ENCODE data around the gene BBS4. TPM values are rescaled to one million over a fixed set of nuclear protein-coding genes. Genes with fewer than 3 reads are reported as not detected.
"Not testable (repeated sequence)": the region's sequence is repeated elsewhere in the genome, so short reads cannot be mapped to it uniquely, and the experiment has no call there.

Gene BBS4
- total RNA-seq, 1 donor from 2014 or later: 15.5 TPM

- not testable (repeated sequence) for H3K27ac Mint-ChIP-seq (ENCODE audit: unreplicated experiment); H3K9me3 Mint-ChIP-seq (ENCODE audit: low read depth)
Observed at GRCh38 chr15:72669803-72670202, 16.2 kb upstream of the BBS4 start.

GRCh38 chr15:72670656-72671352, 15.2 kb upstream of the BBS4 start:
- not testable (repeated sequence) for H3K27me3 Mint-ChIP-seq (ENCODE audit: low read depth); H3K9me3 Mint-ChIP-seq (ENCODE audit: low read depth); H3K36me3 Mint-ChIP-seq (ENCODE audit: low read depth)
- peak; percentile 80 for TF ChIP-seq CTCF (IDR thresholded peaks at IDR 0.05)
- peak; percentile 85 for DNase-seq (ENCODE audit: low spot score)
- peak overlapping the region; percentile 72 for H3K4me3 Mint-ChIP-seq (ENCODE audit: unreplicated experiment)
- H3K27ac Mint-ChIP-seq (ENCODE audit: unreplicated experiment): peak overlapping the region; percentile 45
- peaks cover 12% of the 10 kb centered on the region for H3K4me1 Mint-ChIP-seq (ENCODE audit: low read depth)

More at GRCh38 chr15:72669803-72670202, 16.2 kb upstream of the BBS4 start:
- not testable (repeated sequence) for H3K27me3 Mint-ChIP-seq (ENCODE audit: low read depth); DNase-seq (ENCODE audit: low spot score); H3K36me3 Mint-ChIP-seq (ENCODE audit: low read depth); H3K4me3 Mint-ChIP-seq (ENCODE audit: unreplicated experiment)
- peaks cover 12% of the 10 kb centered on the region for H3K4me1 Mint-ChIP-seq (ENCODE audit: low read depth)

GRCh38 chr15:72671525-72671924, 14.5 kb upstream of the BBS4 start:
- H3K27ac Mint-ChIP-seq (ENCODE audit: unreplicated experiment): no peak overlapping the region
- H3K27me3 Mint-ChIP-seq (ENCODE audit: low read depth): peaks cover 3% of the 10 kb centered on the region
- no peak for TF ChIP-seq CTCF (IDR thresholded peaks at IDR 0.05)
- H3K4me3 Mint-ChIP-seq (ENCODE audit: unreplicated experiment): no peak overlapping the region
- peaks cover 12% of the 10 kb centered on the region for H3K4me1 Mint-ChIP-seq (ENCODE audit: low read depth)
- no peaks in the 10 kb centered on the region for H3K36me3 Mint-ChIP-seq (ENCODE audit: low read depth)
- H3K9me3 Mint-ChIP-seq (ENCODE audit: low read depth): no peaks in the 10 kb centered on the region
- DNase-seq (ENCODE audit: low spot score): no peak

- Mint-ChIP-seq H3K27ac (ENCODE audit: unreplicated experiment) (no peak overlapping the region), H3K27me3 (ENCODE audit: low read depth) (peaks cover 39% of the 10 kb centered on the region), H3K9me3 (ENCODE audit: low read depth) (no peaks in the 10 kb centered on the region), H3K4me3 (ENCODE audit: unreplicated experiment) (no peak overlapping the region), H3K4me1 (ENCODE audit: low read depth) (no peaks in the 10 kb centered on the region), H3K36me3 (ENCODE audit: low read depth) (no peaks in the 10 kb centered on the region)
- DNase-seq (ENCODE audit: low spot score): no peak
- no peak for TF ChIP-seq CTCF (IDR thresholded peaks at IDR 0.05)
Observed at GRCh38 chr15:72676838-72677237, 9.2 kb upstream of the BBS4 start.

GRCh38 chr15:72680931-72681330, 5.1 kb upstream of the BBS4 start:
- Mint-ChIP-seq H3K27me3 (ENCODE audit: low read depth) (peaks cover 36% of the 10 kb centered on the region), H3K4me3 (ENCODE audit: unreplicated experiment) (no peak overlapping the region), H3K27ac (ENCODE audit: unreplicated experiment) (no peak overlapping the region), H3K9me3 (ENCODE audit: low read depth) (no peaks in the 10 kb centered on the region), H3K4me1 (ENCODE audit: low read depth) (peaks cover 8% of the 10 kb centered on the region), H3K36me3 (ENCODE audit: low read depth) (no peaks in the 10 kb centered on the region)
- DNase-seq (ENCODE audit: low spot score): no peak
- TF ChIP-seq CTCF (IDR thresholded peaks at IDR 0.05): no peak

GRCh38 chr15:72682772-72683171, 3.2 kb upstream of the BBS4 start:
- peaks cover 8% of the 10 kb centered on the region for H3K4me1 Mint-ChIP-seq (ENCODE audit: low read depth)
- TF ChIP-seq CTCF (IDR thresholded peaks at IDR 0.05): no peak
- no peak overlapping the region for H3K4me3 Mint-ChIP-seq (ENCODE audit: unreplicated experiment)
- DNase-seq (ENCODE audit: low spot score): no peak
- no peaks in the 10 kb centered on the region for H3K36me3 Mint-ChIP-seq (ENCODE audit: low read depth)
- no peaks in the 10 kb centered on the region for H3K9me3 Mint-ChIP-seq (ENCODE audit: low read depth)
- H3K27ac Mint-ChIP-seq (ENCODE audit: unreplicated experiment): no peak overlapping the region
- peaks cover 28% of the 10 kb centered on the region for H3K27me3 Mint-ChIP-seq (ENCODE audit: low read depth)
